Hepatocyte (in vitro differentiated cells): Measurements from ENCODE around the gene PAF1. TPM values are rescaled to one million over a fixed set of nuclear protein-coding genes. Genes with fewer than 3 reads are reported as not detected.

Experiments used
- DNase-seq: peaks from one replicate; pipeline ENCODE4 v3.0.0-alpha.2; 2016; ENCODE audit warnings: low spot score
- H2AFZ ChIP-seq: fragments of 200-600 bp; sonication (generic); 2 replicates; pipeline ENCODE4 v1.6.0; 2016; ENCODE audit warnings: antibody characterized with exemption, mild to moderate bottlenecking
- H3K27ac ChIP-seq: fragments of 200-600 bp; sonication (generic); 2 replicates; pipeline ENCODE4 v1.5.1; 2016; ENCODE audit warnings: mild to moderate bottlenecking
- H3K27me3 ChIP-seq: fragments of 200-600 bp; sonication (generic); 2 replicates; pipeline ENCODE4 v1.6.1; 2016
- H3K36me3 ChIP-seq: fragments of 200-600 bp; sonication (generic); replicated peaks from 2 replicates; pipeline ENCODE4 v1.5.1; 2016; ENCODE audit warnings: low read depth; ENCODE audit not compliant: insufficient read depth
- H3K4me1 ChIP-seq: fragments of 200-600 bp; sonication (generic); 2 replicates; pipeline ENCODE4 v1.5.1; 2016; ENCODE audit warnings: mild to moderate bottlenecking, moderate library complexity; ENCODE audit not compliant: insufficient read depth
- H3K4me2 ChIP-seq: fragments of 200-600 bp; sonication (generic); 2 replicates; pipeline ENCODE4 v1.6.0; 2016
- H3K4me3 ChIP-seq: fragments of 200-600 bp; sonication (generic); 2 replicates; pipeline ENCODE4 v1.5.1; 2016; ENCODE audit warnings: mild to moderate bottlenecking
- H3K79me2 ChIP-seq: fragments of 200-600 bp; sonication (generic); 2 replicates; pipeline ENCODE4 v1.6.0; 2017; ENCODE audit warnings: mild to moderate bottlenecking
- H3K9me2 ChIP-seq: fragments of 200-600 bp; sonication (generic); replicated peaks from 2 replicates; pipeline ENCODE4 v1.6.0; 2017; ENCODE audit warnings: mild to moderate bottlenecking; ENCODE audit not compliant: insufficient read depth
- H3K9me3 ChIP-seq: fragments of 200-600 bp; sonication (generic); 2 replicates; pipeline ENCODE4 v1.5.1; 2016; ENCODE audit warnings: low read depth, mild to moderate bottlenecking
- H4K20me1 ChIP-seq: fragments of 200-600 bp; sonication (generic); 2 replicates; pipeline ENCODE4 v1.6.0; 2016; ENCODE audit warnings: mild to moderate bottlenecking; ENCODE audit not compliant: insufficient read depth, poor library complexity, severe bottlenecking
- EZH2 ChIP-seq: fragments of 200-600 bp; sonication (generic); IDR thresholded peaks from 2 replicates; pipeline ENCODE4 v1.6.1; 2016; ENCODE audit warnings: antibody characterized with exemption, mild to moderate bottlenecking, borderline replicate concordance
- EZH2phosphoT487 ChIP-seq: fragments of 200-600 bp; sonication (generic); IDR thresholded peaks from one replicate; pipeline ENCODE4 v1.6.1; 2018; ENCODE audit warnings: antibody characterized with exemption, mild to moderate bottlenecking, low read depth, moderate library complexity; ENCODE audit not compliant: unreplicated experiment, severe bottlenecking
- WGBS: methylation state at CpG from one replicate; pipeline ENCODE4 v1.1.6; 2016; ENCODE audit warnings: low lambda C conversion rate; ENCODE audit errors: missing lambda C conversion rate; 5-methylcytosine and 5-hydroxymethylcytosine counted together
- polyA plus RNA-seq: library from polyadenylated mRNA; unstranded; fragments of >200 nt; fragmentation: Nextera tagmentation; extraction: Ambion mirVana; gene quantifications from 2 replicates; pipeline ENCODE4 v1.2.1, GENCODE V29; 2016
- total RNA-seq: library from RNA; depleted of rRNA; stranded (reverse); fragments of >200 nt; gene quantifications from 2 replicates; pipeline ENCODE4 v1.2.3, GENCODE V29; 2014
- TF ChIP-seq, protein P1 (sequence below): fragments of 200-600 bp; sonication (generic); IDR thresholded peaks from 2 replicates; pipeline ENCODE4 v1.5.1; 2016; ENCODE audit warnings: antibody characterized with exemption, mild to moderate bottlenecking; ENCODE audit not compliant: poor library complexity

PAF1 gene
- total and polyA plus RNA-seq, 2 experiments from 2014 or later, result 30.4 to 54.4 TPM

DNA sequence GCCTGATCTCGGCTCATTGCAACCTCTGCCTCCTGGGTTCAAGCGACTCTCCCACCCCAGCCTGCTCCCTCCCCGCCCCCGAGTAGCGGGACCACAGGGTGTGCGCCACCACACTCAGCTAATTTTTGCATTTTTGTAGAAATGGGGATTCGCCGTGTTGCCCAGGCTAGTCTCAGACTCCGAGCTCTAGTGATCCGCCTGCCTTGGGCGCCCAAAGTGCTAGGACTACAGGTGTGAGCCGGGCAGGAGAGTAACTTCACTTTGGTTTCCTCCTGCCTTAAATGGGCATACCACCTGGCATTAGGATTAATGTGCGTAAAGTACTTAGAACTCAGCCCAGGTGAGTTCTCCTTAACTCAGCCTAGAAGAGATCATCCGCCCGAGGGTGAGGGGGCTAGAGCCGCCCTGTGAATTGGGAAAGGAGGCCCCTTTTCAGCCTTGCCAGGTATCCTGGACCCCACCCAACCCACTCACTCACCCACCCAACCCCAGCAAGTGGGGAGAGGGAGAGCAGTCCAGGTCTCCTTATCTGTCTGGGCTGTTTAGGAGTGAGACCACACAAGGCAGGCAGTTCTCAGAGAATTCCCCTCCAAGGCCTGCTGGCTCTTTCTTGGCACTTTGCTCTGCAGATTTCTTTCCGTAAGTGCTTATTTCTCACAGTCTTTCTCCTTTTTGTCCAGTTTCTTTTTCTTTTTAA lies 14.5 kb upstream of the PAF1 start:
- H3K27ac ChIP-seq, result peak overlapping the region; percentile 100
- H2AFZ ChIP-seq, result no peak overlapping the region
- no peaks in the 10 kb centered on the region for H3K36me3 ChIP-seq
- no peak for DNase-seq
- no peaks in the 10 kb centered on the region for H3K9me2 ChIP-seq
- H3K4me1 ChIP-seq, result peaks cover 43% of the 10 kb centered on the region
- H3K79me2 ChIP-seq, result peaks cover 39% of the 10 kb centered on the region
- 92% methylated on average over 17 of the region's 17 CpGs for WGBS
- H3K9me3 ChIP-seq, result no peaks in the 10 kb centered on the region
- no peak for TF ChIP-seq EZH2phosphoT487
- TF ChIP-seq, protein P1, sequence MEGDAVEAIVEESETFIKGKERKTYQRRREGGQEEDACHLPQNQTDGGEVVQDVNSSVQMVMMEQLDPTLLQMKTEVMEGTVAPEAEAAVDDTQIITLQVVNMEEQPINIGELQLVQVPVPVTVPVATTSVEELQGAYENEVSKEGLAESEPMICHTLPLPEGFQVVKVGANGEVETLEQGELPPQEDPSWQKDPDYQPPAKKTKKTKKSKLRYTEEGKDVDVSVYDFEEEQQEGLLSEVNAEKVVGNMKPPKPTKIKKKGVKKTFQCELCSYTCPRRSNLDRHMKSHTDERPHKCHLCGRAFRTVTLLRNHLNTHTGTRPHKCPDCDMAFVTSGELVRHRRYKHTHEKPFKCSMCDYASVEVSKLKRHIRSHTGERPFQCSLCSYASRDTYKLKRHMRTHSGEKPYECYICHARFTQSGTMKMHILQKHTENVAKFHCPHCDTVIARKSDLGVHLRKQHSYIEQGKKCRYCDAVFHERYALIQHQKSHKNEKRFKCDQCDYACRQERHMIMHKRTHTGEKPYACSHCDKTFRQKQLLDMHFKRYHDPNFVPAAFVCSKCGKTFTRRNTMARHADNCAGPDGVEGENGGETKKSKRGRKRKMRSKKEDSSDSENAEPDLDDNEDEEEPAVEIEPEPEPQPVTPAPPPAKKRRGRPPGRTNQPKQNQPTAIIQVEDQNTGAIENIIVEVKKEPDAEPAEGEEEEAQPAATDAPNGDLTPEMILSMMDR, result no peak
- TF ChIP-seq EZH2, result no peak
- H4K20me1 ChIP-seq, result peaks cover 17% of the 10 kb centered on the region
- H3K4me2 ChIP-seq, result peak overlapping the region; percentile 85
- no peak overlapping the region for H3K4me3 ChIP-seq
- H3K27me3 ChIP-seq, result no peaks in the 10 kb centered on the region

DNA sequence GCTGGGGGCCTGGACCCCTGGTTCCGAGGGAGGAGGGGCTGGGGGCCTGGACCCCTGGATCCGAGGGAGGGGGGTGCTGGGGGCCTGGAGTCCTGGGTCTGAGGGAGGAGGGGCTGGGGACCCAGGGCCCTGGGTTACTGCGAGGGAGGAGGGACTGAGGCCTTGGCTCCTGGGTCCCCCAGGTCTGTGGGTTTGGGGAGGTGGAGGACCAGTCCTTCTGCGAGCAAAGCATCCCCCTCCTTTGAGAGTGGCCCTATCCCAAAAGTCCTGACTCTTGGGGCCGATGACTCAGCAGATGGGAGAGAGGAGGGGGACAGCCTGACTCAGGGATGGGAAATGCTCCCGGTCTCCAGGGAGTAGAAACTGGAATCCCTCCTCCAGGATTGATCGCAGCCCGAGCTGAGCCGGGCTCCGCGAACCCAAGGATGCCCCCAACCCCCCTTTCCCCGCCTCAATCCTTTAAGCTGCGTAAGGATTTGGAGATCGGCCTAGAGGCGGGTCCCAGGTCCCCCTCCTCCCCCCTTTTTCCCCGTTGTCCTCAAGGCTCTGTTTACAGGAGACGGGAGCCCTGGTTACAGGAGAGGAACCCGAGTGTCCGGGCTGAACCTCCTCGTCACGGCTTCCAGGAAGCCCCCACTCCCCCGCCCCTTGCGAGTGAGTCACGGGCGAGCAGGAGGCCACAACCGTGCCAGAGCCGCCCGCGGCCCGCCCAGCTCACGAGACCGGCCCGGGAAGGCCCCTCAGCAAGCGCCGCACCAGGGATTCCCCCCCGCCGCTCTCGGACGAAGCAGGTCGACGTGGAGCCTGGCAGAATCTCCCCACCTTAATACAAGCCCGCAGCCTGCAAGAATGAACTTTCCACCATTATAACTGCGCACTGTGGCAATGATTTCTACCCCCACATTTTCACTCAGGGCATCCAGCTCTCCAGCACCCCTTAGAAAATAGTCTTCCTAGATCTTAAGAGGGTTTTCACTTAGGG lies 12.7 kb upstream of the PAF1 start:
- Histone ChIP-seq H3K9me2 (no peaks in the 10 kb centered on the region), H3K9me3 (no peaks in the 10 kb centered on the region), H3K4me3 (peak overlapping the region; percentile 14), H3K27me3 (no peaks in the 10 kb centered on the region), H3K36me3 (no peaks in the 10 kb centered on the region), H3K4me1 (peaks cover 48% of the 10 kb centered on the region), H3K4me2 (peak overlapping the region; percentile 87), H3K27ac (peak overlapping the region; percentile 100), H4K20me1 (peaks cover 16% of the 10 kb centered on the region), H3K79me2 (peaks cover 35% of the 10 kb centered on the region), H2AFZ (no peak overlapping the region)
- 5% methylated on average over 22 of the region's 43 CpGs for WGBS
- no peak for TF ChIP-seq EZH2phosphoT487
- TF ChIP-seq EZH2, result no peak
- TF ChIP-seq, protein P1, result no peak
- DNase-seq, result peak; percentile 99

DNA sequence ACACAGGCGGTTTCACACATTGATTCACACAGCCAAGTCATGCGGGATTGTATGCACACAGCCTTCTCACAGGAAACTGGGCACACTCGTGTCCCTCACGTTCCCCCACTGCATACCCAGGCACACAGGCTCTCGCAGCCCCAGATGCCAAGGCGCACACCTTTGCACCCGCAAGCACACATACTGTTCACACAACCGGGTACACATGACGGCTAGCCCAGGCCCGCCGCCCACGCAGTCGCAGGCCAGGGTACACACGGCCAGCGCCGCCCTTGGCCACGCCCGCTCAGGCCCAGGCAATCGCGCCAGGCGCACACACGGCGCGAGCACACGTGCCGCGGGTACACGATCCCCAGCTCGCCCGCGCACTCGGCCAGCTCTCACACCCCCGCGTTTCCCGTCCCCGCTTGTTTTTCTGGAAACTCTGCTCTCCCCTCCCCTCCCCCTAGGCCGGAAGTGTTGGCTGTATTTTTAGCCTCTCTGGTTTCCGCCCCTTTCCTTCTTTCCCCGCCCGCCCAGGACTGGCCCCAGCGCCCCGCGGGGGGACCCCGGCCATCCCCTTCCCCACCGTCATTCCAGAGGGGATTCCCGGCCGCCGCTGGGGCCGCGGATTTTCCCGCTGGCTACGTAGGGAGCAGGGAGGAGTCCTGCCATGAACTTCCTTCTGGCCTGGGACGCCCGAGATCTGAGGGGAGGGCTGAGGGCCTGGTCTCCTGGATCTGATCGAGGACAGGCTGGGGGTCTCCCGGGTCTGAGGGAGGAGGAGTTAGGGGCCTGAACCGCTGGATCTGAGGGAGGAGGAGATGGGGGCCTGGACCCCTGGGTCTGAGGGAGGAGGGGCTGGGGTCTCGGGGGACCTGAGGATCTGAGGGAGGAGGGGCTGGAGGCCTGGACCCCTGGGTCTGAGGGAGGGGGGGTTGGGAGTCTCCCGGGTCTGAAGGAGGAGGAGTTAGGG lies 11.7 kb upstream of the PAF1 start:
- Histone ChIP-seq H3K9me2 (no peaks in the 10 kb centered on the region), H3K36me3 (no peaks in the 10 kb centered on the region), H2AFZ (no peak overlapping the region), H3K4me2 (peak overlapping the region; percentile 87), H3K27me3 (no peaks in the 10 kb centered on the region), H3K79me2 (peaks cover 25% of the 10 kb centered on the region), H3K4me3 (peak overlapping the region; percentile 14), H4K20me1 (peaks cover 9% of the 10 kb centered on the region), H3K4me1 (peaks cover 55% of the 10 kb centered on the region), H3K27ac (peak overlapping the region; percentile 100), H3K9me3 (no peaks in the 10 kb centered on the region)
- no peak for TF ChIP-seq EZH2phosphoT487
- TF ChIP-seq, protein P1, result no peak
- no peak for TF ChIP-seq EZH2
- peak; percentile 97 for DNase-seq
- 5% methylated on average over 51 of the region's 59 CpGs for WGBS
